Measurements from ENCODE around the gene FKBP5.
"Not testable (repeated sequence)": the region's sequence is repeated elsewhere in the genome, so short reads cannot be mapped to it uniquely, and the experiment has no call there.

FKBP5 gene

DNA sequence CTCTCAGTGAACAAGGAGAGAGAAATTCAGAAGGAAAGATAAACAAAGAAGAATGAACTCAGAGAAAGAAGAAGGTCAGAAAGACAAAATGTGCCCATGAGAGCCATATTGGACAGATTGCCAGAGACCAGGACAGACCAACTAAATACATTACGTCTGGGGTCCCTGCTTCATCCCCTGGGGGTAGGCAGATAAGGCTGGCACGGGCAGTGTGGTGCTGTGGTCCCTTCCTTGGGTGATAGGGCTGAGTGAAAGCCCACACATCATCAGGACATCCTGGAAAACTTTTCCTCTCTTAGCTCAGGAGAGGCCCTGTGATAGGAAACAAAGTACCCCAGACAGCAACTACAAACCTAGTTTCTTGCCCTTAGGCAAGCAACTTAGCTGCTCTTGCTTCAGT, 34.9 kb upstream of the FKBP5 start:
- DNase-seq (ENCODE audit: low spot score): no peak

DNA sequence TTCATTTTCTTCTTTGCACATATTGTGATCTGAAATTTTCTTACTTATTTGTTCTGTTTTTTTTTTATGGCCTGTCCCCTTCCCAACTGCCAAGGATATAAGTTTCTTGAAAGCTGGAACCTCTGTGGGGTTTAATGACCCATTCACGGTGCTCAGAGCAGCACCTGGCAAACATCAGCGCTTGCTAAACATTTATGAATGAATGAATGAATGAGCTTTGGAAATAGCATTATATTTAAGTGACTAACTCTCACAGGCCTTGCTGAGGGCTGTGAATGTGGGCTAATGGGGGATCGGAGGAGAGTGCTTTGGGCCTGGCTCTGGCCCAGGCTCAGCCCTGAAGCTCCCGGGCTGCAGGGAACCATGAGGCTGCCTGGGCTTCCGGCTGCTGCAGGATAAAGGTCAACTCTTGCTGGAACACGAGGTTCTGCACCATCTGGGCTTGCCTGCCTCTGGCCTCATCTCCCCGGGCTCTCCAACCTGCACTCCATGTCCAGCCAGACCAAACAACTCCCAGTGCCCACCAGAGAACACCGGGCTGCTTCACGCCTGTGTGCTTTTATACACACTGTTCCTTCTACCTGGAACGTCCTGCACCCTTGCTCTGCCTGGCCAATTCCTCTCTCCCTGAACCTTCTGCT, 33.5 kb upstream of the FKBP5 start:
- DNase-seq (ENCODE audit: low spot score): no peak

DNA sequence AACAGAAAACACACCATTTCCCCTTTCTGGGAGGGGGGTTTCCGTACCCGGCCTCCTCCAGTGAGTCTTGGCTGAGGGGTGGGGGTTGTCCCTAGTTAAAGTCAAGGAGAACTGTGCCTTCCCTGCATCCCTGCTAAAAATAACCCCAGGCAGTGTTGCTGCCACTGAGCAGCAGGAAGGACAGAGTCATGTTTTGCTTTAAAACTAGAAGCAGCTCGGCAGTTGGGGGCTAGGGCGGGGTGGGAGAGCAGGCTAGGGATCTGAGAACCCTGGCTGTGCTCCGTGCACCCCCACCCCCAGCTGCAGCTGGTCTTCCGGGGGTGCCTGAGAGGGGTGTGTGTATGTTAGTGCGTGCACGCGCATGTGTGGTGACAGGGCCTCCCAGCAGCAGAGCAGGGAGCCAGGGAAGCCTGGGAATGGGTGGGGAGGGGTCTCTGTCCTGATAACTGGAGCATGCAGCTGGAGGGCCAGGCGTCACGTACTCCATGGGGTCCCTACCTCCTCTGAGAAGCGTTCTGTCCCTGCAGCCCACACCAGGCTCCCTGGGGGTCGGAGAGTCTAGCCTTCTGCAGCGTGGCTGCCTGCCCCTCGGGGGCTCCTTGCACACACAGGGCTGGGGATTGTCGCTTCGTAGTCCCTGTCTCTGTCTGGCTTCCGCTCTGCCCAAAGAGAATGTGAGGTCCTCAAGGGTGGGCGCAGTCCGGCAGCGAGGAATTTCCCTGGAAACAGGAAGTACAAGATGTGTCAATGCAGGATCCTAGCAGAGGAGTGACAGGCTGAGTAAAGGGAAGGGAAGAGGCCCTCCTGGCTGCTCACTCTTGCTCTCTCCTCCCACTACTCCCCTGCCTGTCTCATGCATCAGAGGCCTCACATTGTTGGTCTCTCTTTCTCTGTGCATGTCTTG, 31.4 kb upstream of the FKBP5 start:
- DNase-seq (ENCODE audit: low spot score): no peak

DNA sequence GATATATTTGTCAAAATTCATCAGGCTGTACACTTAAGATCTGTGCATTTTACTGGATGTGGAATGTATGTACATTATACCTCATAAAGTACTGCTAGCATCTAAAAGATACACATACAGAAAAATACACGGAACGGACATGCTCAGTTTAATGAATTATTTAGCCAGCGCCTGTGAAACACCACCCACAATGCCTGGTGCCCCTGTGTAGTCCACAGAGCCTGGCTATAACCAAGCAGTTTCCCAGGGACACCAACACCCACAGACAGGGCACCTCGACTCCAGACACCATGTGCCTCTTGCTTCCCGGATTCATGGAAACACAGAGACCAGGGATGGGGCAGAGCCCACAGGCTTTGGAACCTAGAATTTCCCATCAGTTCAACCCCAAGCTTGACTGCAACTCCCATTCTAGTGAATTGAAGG, 30.7 kb upstream of the FKBP5 start:
- no peak for DNase-seq (ENCODE audit: low spot score)

DNA sequence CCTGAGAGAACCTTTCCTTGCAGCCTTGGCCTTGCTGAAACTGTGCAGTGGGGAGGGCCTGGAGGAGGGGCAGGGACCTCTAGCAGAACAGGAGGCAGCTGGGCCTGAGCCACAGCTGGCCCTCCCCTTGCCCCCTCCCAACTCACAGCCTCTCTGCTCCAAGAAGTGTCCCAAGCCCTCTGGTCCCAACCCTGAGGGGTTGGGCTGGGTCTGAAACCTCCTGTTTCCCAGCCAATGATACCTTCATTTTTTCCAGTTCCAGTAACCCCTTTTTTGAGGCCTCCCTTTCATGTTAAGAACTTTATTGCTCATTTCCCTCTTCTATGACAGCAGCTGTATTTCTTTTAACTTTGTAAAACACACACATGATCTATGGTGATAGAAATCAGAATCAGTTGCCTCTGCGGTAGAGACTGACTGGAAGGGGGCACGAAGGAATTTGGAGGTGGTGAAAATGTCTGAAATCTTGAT, 30.2 kb upstream of the FKBP5 start:
- no peak for DNase-seq (ENCODE audit: low spot score)

DNA sequence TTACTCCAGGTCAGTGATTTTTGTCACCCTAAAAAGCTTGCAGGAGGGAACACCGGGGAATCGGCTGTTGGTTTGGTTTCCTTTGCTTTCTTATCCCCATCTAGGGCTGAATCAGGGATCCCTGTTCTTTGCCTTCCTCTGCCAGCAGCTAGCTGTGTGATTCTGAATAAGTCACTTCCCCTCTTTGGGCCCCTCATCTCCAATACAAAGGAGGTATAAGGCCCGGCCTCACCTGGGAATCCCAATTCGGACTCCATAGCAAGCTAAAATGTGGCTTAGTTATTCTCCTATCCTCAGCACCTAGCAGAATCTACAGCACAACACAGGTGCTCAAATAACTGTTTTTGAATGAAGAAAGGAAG, 29.6 kb upstream of the FKBP5 start:
- no peak for DNase-seq (ENCODE audit: low spot score)

DNA sequence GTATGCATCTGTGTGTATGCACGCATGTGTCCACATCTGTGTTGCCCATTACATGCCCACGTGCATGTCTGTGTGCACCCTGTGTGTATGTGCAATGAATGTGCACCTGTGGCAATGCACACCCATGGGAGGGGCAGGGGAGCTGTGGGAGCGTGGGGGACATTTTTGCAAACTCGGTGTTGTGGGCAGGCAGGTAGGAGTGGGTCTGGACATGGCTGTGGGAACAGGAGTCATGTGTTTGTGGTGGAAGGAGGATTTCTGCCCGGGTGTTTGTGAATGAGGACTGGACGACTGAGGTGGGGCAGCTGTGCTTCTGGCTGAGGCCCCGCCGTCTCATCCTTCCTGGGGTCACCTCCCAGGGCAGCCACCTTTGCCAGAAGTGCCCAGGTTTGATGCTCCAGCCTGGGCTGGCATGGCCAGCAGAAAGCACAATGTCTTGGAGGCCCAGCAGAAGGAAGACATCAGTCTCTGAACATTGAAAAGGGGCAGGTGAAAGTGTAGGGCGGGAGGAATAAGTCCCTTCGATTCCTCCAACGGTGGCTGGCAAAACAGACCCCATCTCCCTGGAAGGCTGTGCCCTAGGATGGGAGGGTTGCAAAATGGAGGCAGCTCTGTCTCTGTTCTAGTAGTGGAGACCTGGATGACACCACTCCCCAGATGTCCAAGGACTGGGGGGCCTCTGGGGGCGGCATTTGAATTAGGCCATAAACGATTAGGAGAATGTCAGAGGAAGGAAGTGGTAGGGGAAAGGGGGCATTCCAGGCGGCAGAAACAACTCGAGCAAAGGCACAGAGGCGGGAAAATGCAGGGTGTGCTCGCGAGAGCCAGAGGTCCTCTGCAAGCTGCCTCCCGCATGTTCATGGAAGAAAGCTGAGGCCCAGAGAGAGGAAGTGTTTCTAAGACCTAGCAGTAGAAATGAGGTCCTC, 29.0 kb upstream of the FKBP5 start:
- no peak for DNase-seq (ENCODE audit: low spot score)

DNA sequence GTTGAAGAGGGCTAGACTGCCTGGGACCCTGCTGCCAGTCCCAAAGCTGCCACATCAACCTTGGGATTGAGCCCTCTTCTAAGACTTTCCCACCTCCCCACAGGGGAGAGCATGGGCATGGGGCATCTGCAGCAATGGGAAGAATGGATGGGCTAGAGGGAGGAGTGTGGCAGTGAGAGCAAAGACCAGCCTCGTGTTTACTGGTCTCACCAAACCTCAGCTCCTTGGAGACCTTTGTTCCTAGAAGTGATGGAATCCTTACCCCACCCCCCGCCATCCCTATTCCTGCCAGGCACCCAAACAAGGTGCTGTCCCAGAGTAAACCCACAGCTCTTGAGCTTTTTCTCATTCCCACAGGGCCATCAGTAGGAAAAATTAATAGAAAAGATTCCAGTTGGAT, 28.1 kb upstream of the FKBP5 start:
- no peak for DNase-seq (ENCODE audit: low spot score)

DNA sequence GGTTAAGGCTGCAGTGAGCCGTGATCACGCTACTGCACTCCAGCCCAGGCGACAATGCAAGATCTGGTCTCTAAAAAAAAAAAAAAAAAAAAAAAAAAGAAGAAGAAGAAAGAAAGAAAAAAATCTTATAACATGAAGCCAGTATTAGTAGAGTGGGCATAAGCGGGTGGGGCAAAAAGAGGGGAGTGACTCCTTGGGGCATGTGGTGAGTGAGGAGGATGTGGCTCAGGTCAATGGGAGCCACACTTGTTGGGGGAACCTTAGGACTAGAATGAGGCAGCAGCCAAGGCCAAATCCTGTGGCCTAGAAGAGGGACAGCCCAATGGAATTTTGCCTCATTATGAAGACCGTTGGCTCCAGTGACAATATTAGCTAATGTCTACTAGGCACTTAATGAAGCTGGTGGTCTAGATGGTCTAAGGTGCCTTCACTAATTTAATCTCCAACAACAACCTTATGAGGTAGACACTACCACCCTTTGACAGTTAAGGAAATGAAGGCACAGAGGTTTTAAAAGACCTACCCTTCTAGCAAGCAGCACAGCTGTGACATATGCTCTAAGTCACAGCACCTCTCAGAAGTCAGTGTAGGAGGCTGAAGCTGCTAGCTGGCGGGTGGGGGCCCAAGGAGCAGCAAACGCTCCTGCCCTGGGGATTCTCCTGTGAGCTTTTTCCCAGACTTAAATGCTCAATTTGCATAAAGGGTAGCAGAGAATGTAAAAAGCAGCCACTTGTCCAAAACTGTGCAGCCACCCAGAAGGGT, 24.5 kb upstream of the FKBP5 start:
- no peak for DNase-seq (ENCODE audit: low spot score)

DNA sequence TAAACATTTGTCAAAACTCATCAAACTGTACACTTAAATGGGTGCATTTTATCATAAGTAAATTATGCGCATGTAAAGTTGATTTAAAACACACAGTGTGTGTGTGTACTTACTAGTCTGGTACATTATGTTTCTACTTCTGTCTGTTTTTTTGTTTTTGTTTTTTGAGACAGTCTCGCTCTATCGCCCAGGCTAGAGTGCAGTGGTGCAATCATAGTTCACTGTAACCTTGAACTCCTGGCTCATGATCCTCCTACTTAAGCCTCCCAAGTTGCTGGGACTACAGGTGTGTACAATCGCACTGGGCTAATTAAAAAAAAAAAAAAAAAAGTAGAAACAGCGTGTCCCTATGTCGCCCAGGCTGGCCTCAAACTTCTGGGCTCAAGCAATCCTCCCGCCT, 23.0 kb upstream of the FKBP5 start:
- DNase-seq (ENCODE audit: low spot score): no peak

DNA sequence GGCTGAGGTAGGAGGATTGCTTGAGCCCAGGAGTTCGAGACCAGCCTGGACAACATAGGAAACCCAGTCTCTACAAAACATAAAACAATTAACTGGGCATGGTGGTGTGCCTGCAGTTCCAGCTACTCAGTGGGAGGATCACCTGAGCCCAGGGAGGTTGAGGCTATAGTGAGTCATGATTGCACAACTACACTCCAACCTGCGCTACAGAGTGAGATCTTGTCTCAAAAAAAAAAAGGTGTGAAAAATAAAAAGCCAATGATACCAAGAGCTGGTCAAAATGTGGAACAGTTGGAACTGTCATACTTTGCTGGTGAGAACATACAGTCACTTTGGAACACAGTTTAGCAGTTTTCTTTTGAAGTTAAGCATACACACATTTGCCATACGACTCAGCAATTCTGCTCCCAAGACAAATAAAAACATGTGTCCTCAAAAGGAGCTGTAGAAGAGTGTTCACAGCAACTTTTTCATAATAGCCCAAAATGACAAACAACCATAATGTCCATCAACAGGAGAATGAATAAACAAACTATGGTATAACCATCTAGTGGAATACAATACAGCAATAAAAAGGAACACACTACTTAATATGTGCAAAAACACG, 21.6 kb upstream of the FKBP5 start:
- no peak for DNase-seq (ENCODE audit: low spot score)

DNA sequence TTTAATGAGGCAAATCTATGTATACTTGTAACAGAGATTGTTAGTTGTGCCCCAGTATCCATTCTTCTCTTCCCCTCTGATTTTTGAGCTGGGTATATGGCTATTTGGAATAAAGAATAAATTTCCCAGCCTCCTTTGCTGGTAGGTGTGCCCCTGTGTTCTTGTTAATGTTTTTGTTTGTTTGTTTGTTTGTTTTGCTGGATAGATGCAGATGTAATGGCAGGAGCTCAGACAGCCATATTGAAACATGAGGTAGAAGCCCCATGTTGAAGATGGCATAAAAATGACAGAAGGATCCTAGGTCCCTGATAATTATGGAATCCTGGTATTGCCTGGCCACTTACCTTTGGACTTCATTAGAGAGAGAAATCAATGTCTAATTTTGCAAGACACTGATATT, 19.9 kb upstream of the FKBP5 start:
- no peak for DNase-seq (ENCODE audit: low spot score)

DNA sequence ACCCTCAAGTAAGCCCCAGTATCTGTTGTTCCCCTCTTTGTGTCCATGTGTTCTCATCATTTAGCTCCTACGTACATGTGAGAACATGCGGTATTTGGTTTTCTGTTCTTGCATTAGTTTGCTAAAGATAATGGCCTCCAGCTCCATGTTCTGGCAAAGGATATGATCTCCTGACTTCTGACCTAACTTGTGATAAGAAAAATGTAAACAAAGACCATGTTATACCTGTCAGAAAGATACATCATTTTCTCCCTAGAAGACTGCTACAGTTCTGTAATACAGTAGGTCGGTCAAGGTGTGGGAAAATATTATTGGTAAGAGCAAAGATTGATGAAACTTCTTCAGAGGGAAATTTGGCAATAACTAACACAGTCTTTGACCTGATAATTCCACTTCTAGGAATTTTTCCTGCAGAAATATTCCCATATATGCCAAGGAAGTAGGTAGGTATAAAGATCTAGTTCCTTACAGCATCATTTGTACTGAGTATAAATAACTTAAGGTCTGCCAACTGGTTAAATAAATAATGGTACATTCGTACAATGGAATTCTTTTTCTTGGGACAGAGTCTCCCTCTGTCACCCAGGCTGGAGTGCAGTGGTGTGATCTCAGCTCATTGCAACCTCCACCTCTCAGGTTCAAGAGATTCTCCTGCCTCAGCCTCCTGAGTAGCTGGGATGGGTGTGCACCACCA, 19.1 kb upstream of the FKBP5 start:
- DNase-seq (ENCODE audit: low spot score): no peak

DNA sequence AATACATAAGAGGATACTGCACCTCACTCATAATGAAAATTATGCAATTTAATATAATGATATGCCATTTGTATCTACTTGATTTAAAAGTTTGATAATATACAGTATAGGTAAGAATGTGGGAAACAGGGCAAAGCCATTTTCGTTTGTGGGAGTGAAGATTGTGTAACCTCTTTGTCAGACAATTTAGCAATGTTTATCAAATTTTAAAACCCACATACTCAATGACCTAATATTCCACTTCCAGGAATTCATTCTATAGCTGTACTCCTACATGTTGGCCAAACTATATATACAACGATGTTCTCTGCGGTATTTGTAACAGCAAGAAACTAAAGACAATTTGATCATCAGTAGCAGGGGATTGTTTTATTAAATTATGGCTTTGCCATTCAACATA, 17.8 kb upstream of the FKBP5 start:
- DNase-seq (ENCODE audit: low spot score): no peak

DNA sequence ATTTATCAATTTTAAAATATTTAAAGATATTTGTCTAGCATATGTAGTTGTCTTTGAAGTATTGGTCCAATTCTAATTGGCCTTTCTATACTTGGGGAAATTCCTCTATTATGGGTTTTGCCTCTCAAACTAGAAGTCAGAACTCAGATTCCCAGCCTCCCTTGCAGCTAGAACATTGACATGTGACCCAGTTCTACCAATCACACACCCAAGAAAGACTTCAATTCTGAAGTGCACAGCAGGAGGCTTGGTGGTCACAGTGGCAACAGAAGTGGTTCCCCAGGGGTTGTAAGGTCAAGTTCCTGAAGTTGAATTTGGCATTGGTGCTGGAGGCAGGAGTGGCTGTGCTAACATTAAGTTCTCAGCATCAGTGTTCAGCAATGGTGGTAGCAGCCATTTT, 14.8 kb upstream of the FKBP5 start:
- DNase-seq (ENCODE audit: low spot score): no peak

DNA sequence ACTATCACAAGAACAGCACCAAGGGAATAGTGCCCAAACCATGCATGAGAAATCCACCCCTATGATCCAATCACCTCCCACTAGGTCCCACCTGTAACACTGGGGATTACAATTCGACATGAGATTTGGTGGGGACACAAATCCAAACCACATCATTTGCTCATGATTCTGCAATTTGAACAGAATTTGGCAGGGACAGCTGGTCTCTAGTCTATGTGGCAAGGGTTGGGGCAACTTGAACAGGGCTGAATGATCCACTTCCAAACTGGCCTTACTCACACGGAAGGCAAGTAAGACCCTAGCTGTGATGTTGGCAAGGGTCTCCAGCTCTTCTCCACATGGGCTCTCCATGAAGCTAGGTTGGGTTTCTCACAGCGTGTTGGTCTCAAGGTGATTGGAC, 10.1 kb upstream of the FKBP5 start:
- DNase-seq (ENCODE audit: low spot score): no peak

DNA sequence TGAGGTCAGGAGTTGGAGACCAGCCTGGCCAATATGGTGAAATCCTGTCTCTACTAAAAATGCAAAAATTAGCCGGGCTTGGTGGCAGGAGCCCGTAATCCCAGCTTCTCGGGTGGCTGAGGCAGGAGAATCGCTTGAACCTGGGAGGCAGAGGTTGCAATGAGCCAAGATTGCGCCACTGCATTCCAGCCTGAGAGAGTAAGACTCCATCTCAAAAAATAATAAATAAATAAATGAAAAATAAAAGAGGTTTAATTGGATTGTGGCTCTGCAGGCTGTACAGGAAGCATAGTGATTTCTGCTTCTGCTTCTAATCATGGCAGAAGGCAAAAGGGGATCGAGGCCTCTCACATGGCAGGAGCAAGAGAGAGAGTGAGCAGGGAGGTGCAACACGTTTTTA, 9.7 kb upstream of the FKBP5 start:
- DNase-seq (ENCODE audit: low spot score): not testable (repeated sequence)

DNA sequence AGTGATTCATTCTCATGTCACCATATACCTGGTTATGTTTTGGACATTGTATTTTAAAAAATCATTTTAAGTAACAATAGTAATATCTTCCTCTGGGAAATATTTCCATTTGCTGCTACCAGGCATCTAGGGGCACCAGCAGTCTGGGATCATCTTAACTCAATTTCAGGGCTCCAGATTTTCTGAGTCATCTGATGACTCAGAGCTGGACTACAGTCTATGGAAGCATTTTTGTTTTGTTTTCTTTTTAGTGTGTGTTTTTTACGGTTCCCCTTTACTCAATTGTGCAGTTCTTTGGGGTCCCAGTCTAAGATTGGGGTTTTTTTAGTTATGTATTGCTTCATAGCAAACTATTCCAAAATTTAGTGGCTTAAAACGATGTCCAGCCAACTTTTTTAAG, 5.7 kb upstream of the FKBP5 start:
- DNase-seq (ENCODE audit: low spot score): no peak

DNA sequence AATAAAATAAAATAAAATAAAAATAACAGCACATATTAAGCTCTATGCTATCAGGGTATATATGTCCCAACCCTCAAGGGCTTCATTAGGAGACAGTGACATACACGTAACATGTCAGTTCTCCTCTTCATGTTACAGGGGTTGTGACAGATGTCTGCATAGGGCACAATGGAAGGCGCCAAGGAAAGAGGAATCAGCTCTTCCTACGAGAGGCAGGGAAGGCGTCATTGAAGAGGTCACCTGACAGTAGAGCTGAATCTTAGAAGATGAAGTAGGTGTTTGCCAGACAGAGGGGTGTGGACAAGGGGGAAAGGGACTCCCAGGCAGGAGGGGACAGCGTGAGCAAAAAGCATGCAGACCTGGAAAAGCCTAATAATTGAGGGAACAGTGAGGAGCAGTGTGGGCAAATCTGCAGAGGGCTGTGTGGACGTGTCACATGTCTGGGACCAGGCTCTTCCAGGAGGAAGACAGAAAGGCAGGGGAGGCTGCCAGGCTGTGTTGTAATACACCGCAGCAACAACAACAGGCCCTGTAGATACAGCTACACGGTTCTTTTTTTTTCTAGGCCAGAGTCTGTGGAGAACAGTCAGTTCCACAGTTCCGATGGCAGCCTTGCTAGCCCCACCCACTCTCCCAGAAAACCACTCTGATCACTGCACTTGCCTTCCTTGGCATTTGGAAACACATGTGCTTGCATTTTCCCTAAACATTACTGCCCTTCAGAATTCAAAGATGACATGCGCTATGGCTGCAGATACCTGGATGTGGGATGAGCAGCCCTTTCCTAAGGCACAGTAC, 2.5 kb upstream of the FKBP5 start:
- DNase-seq (ENCODE audit: low spot score): no peak

DNA sequence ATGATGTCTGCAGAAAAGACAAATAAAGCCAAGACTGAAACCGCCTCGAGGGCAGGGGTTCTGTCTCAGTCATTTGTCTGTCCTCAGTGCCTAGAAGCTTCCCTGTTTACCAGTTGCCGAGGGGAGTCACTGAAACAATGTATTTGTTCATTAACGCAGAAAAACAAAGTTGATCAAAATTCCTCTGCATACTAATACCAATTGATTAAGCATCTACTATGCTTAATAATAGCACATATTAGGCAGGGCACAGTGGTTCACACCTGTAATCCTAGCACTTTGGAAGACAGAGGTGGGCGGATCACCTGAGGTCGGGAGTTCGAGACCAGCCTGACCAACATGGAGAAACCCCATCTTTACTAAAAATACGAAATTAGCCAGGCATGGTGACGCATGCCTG, 1.8 kb upstream of the FKBP5 start:
- DNase-seq (ENCODE audit: low spot score): no peak
